Neural progenitor cell (in vitro differentiated cells): ENCODE data around the gene IFFO2.

Experiments used
- CTCF ChIP-seq: fragments of 200-600 bp; sonication (generic); IDR thresholded peaks from 2 replicates; pipeline ENCODE4 v1.5.1; 2017; ENCODE audit warnings: antibody characterized with exemption, mild to moderate bottlenecking
- EZH2 ChIP-seq: fragments of 200-600 bp; sonication (generic); IDR thresholded peaks from 2 replicates; pipeline ENCODE4 v1.6.1; 2017; ENCODE audit warnings: antibody characterized with exemption, mild to moderate bottlenecking, moderate library complexity
- EZH2phosphoT487 ChIP-seq: fragments of 200-600 bp; sonication (generic); IDR thresholded peaks from 2 replicates; pipeline ENCODE4 v1.6.1; 2017; ENCODE audit warnings: antibody characterized with exemption

GRCh38 chr1:18977428-18977827 lies 21.0 kb upstream of the IFFO2 start:
- TF ChIP-seq CTCF (no peak), EZH2phosphoT487 (no peak), EZH2 (no peak)
